ENCODE measurements around the gene NPR1.

NPR1 gene

DNA sequence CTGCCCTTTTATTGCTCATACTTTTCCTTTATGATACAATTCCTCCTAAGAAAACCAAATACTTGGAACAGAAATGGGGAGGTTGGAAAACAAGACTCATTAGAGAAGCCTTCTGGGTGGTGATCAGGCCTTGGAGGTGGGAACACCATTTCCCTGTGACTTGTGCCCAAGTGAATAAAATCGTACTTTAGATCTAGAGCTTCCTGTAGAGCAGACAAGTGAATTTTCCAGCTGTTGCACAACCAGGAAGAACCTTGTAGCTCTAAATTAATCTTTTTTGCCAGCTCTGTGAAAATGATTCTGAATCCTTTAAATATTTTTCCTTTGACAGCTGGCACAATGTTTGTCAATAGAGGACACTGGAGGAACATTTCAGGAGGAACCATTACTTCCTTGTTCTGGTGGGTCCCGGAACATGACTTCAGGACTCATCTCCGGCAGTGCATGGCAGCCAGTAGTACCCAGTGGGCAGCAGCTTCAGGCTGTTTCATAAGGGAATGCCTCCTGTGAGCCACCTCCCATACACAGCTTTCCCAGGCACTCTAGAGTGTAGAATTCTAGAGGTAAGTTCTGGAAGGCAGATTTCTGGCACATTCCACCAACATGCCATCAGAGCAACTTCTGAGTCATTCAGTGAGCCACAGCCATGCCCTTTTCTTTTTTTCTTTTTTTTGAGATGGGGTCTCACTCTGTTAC is 25.5 kb upstream of the NPR1 start:
- Histone ChIP-seq H3K9ac (ENCODE audit: low read depth, low read length, poor library complexity, severe bottlenecking) (no peak overlapping the region), H3K27me3 (ENCODE audit: insufficient read depth, low read length, poor library complexity, severe bottlenecking) (no peaks in the 10 kb centered on the region), H4K20me1 (ENCODE audit: insufficient read depth, low read length, poor library complexity, severe bottlenecking) (no peaks in the 10 kb centered on the region), H3K79me2 (ENCODE audit: insufficient read depth, low read length) (no peaks in the 10 kb centered on the region), H3K36me3 (ENCODE audit: insufficient read depth, low read length) (no peaks in the 10 kb centered on the region), H3F3A (ENCODE audit: low read depth) (no peaks in the 10 kb centered on the region), H3K4me3 (ENCODE audit: low read length, poor library complexity, severe bottlenecking) (no peak overlapping the region), H3K9me2 (replicated peaks; ENCODE audit: low read depth, low read length) (no peaks in the 10 kb centered on the region), H3K4me2 (ENCODE audit: low read depth, low read length, poor library complexity, severe bottlenecking) (no peak overlapping the region), H3K9me3 (ENCODE audit: insufficient read depth, low read depth, low read length) (no peaks in the 10 kb centered on the region), H3K4me1 (ENCODE audit: insufficient read depth, low read length, poor library complexity, severe bottlenecking) (peaks cover 4% of the 10 kb centered on the region), H2AFZ (ENCODE audit: low read length) (no peak overlapping the region)
- TF ChIP-seq, protein P1, sequence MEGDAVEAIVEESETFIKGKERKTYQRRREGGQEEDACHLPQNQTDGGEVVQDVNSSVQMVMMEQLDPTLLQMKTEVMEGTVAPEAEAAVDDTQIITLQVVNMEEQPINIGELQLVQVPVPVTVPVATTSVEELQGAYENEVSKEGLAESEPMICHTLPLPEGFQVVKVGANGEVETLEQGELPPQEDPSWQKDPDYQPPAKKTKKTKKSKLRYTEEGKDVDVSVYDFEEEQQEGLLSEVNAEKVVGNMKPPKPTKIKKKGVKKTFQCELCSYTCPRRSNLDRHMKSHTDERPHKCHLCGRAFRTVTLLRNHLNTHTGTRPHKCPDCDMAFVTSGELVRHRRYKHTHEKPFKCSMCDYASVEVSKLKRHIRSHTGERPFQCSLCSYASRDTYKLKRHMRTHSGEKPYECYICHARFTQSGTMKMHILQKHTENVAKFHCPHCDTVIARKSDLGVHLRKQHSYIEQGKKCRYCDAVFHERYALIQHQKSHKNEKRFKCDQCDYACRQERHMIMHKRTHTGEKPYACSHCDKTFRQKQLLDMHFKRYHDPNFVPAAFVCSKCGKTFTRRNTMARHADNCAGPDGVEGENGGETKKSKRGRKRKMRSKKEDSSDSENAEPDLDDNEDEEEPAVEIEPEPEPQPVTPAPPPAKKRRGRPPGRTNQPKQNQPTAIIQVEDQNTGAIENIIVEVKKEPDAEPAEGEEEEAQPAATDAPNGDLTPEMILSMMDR (conservative IDR thresholded peaks at IDR 0.05; ENCODE audit: low read length), result no peak
- no peak for TF ChIP-seq EZH2phosphoT487 (IDR thresholded peaks at IDR 0.05; ENCODE audit: borderline replicate concordance)

DNA sequence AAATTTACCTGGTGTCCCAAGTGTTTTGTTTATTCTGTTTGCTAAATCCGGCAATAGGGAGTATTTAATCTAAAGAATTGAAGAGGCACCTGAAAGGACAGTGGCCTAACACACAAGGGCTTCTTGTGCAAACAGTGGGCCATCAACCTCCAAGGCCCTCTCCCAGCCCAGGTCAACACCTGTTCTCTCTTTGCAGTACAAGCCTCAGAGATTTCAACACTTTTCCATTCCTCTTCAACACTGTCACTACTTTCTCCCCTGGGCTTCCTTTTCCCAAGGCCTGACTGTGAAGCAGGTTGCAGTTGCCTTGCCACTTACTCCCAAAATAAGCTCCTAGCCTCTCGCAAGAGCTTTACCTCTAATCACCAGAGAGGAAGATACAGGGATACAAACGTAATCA is 23.2 kb upstream of the NPR1 start:
- Histone ChIP-seq H3K9me2 (replicated peaks; ENCODE audit: low read depth, low read length) (no peaks in the 10 kb centered on the region), H3K36me3 (ENCODE audit: insufficient read depth, low read length) (no peaks in the 10 kb centered on the region), H3K4me3 (ENCODE audit: low read length, poor library complexity, severe bottlenecking) (no peak overlapping the region), H3F3A (ENCODE audit: low read depth) (no peaks in the 10 kb centered on the region), H4K20me1 (ENCODE audit: insufficient read depth, low read length, poor library complexity, severe bottlenecking) (peaks cover 7% of the 10 kb centered on the region), H3K9me3 (ENCODE audit: insufficient read depth, low read depth, low read length) (no peaks in the 10 kb centered on the region), H3K79me2 (ENCODE audit: insufficient read depth, low read length) (peaks cover 12% of the 10 kb centered on the region), H3K4me1 (ENCODE audit: insufficient read depth, low read length, poor library complexity, severe bottlenecking) (no peaks in the 10 kb centered on the region), H3K9ac (ENCODE audit: low read depth, low read length, poor library complexity, severe bottlenecking) (no peak overlapping the region), H3K27me3 (ENCODE audit: insufficient read depth, low read length, poor library complexity, severe bottlenecking) (no peaks in the 10 kb centered on the region), H3K4me2 (ENCODE audit: low read depth, low read length, poor library complexity, severe bottlenecking) (no peak overlapping the region), H2AFZ (ENCODE audit: low read length) (no peak overlapping the region)
- no peak for TF ChIP-seq EZH2phosphoT487 (IDR thresholded peaks at IDR 0.05; ENCODE audit: borderline replicate concordance)

DNA sequence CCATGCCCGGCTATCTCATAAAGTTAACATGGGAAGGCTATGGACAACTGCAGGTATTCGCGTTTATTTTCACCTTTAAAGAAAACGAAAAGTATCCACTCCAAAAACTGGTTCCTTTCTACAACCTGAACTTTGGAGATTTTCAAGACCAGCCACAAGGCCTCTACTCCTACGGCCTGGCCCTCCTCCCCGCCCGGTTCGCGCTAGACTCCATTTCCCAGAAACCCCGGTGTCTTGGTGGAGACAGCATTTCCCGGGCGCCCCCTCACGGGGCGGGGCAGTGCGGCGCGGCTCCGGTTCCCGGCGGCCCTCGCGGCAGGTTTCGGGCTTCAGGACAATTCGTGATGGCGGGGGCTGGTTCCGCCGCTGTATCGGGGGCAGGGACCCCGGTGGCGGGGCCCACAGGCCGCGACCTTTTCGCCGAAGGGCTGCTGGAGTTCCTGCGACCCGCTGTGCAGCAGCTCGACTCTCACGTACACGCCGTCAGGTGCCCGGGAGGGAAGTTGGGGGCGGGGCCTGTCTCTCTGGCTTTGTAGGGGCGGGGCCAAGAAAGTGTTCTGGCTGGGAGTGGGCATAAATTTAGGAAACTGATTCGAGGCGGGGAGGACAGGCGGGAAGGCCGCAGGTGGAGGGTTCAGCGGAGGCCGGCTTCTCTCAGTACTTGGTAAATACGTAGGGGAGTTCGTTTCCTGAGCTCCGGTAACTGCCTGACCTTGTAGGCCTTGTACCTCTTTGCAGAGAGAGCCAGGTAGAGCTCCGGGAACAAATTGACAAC is 19.9 kb upstream of the NPR1 start, which contains the start of gene SNAPIN:
Gene SNAPIN, plus strand, starts transcription at position 304 of the 775 bp plus-strand sequence. Its CDS starts 41 bp downstream, at position 345.
- TF ChIP-seq EZH2phosphoT487 (IDR thresholded peaks at IDR 0.05; ENCODE audit: borderline replicate concordance), result no peak
- TF ChIP-seq, protein P1 (conservative IDR thresholded peaks at IDR 0.05; ENCODE audit: low read length), result no peak
- H3F3A ChIP-seq (ENCODE audit: low read depth), result peaks cover 23% of the 10 kb centered on the region
- H3K27me3 ChIP-seq (ENCODE audit: insufficient read depth, low read length, poor library complexity, severe bottlenecking), result no peaks in the 10 kb centered on the region
- peaks cover 28% of the 10 kb centered on the region for H3K36me3 ChIP-seq (ENCODE audit: insufficient read depth, low read length)
- H3K9me2 ChIP-seq (replicated peaks; ENCODE audit: low read depth, low read length), result no peaks in the 10 kb centered on the region
- no peaks in the 10 kb centered on the region for H3K9me3 ChIP-seq (ENCODE audit: insufficient read depth, low read depth, low read length)
- H3K4me2 ChIP-seq (ENCODE audit: low read depth, low read length, poor library complexity, severe bottlenecking), result peak within 1 kb of the TSS; percentile 95
- H3K9ac ChIP-seq (ENCODE audit: low read depth, low read length, poor library complexity, severe bottlenecking), result peak within 1 kb of the TSS; percentile 75
- peaks cover 35% of the 10 kb centered on the region for H3K79me2 ChIP-seq (ENCODE audit: insufficient read depth, low read length)
- peak within 1 kb of the TSS; percentile 95 for H2AFZ ChIP-seq (ENCODE audit: low read length)
- no peaks in the 10 kb centered on the region for H3K4me1 ChIP-seq (ENCODE audit: insufficient read depth, low read length, poor library complexity, severe bottlenecking)
- H3K4me3 ChIP-seq (ENCODE audit: low read length, poor library complexity, severe bottlenecking), result peak within 1 kb of the TSS; percentile 88
- peaks cover 31% of the 10 kb centered on the region for H4K20me1 ChIP-seq (ENCODE audit: insufficient read depth, low read length, poor library complexity, severe bottlenecking)

Measured in Loucy (cell line).